ENCODE results near the gene STON1.
A peak's percentile ranks its signal among the peaks of the same experiment; 100 is the strongest.
"Not testable (repeated sequence)": the region's sequence is repeated elsewhere in the genome, so short reads cannot be mapped to it uniquely, and the experiment has no call there.

Gene STON1

GRCh38 chr2:48508461-48509124 is 21.4 kb upstream of the STON1 start:
- peak; percentile 50 for DNase-seq (ENCODE audit: low read depth, low spot score)
- H3K27ac ChIP-seq (ENCODE audit: low read length) = no peak overlapping the region
- H3K4me3 ChIP-seq (ENCODE audit: low read length) = no peak overlapping the region

GRCh38 chr2:48510329-48510728 is 19.6 kb upstream of the STON1 start:
- no peaks in the 10 kb centered on the region for H3K36me3 ChIP-seq (ENCODE audit: control insufficient read depth, insufficient read depth, low read length)
- H3K4me1 ChIP-seq (ENCODE audit: control insufficient read depth, insufficient read depth, low read length) = no peaks in the 10 kb centered on the region
- H3K27ac ChIP-seq (ENCODE audit: low read length) = no peak overlapping the region
- no peaks in the 10 kb centered on the region for H3K9me3 ChIP-seq (ENCODE audit: control insufficient read depth, insufficient read depth, low read length)
- no CpG with 5 or more reads among the region's 3 CpGs for WGBS (ENCODE audit: insufficient coverage, insufficient read length)
- H3K4me3 ChIP-seq (ENCODE audit: low read length) = no peak overlapping the region
- DNase-seq (ENCODE audit: low read depth, low spot score) = no peak
- no peaks in the 10 kb centered on the region for H3K27me3 ChIP-seq (ENCODE audit: control insufficient read depth, insufficient read depth, low read length)

More at GRCh38 chr2:48508461-48509124, 21.4 kb upstream of the STON1 start:
- WGBS (ENCODE audit: insufficient coverage, insufficient read length) = no CpG with 5 or more reads among the region's 5 CpGs
- H3K27me3 ChIP-seq (ENCODE audit: control insufficient read depth, insufficient read depth, low read length) = no peaks in the 10 kb centered on the region
- no peaks in the 10 kb centered on the region for H3K9me3 ChIP-seq (ENCODE audit: control insufficient read depth, insufficient read depth, low read length)
- no peaks in the 10 kb centered on the region for H3K4me1 ChIP-seq (ENCODE audit: control insufficient read depth, insufficient read depth, low read length)
- no peaks in the 10 kb centered on the region for H3K36me3 ChIP-seq (ENCODE audit: control insufficient read depth, insufficient read depth, low read length)

- Histone ChIP-seq H3K4me1 (ENCODE audit: control insufficient read depth, insufficient read depth, low read length) (no peaks in the 10 kb centered on the region), H3K27me3 (ENCODE audit: control insufficient read depth, insufficient read depth, low read length) (no peaks in the 10 kb centered on the region), H3K36me3 (ENCODE audit: control insufficient read depth, insufficient read depth, low read length) (no peaks in the 10 kb centered on the region), H3K27ac (ENCODE audit: low read length) (no peak overlapping the region), H3K9me3 (ENCODE audit: control insufficient read depth, insufficient read depth, low read length) (no peaks in the 10 kb centered on the region), H3K4me3 (ENCODE audit: low read length) (no peak overlapping the region)
- no peak for DNase-seq (ENCODE audit: low read depth, low spot score)
- no CpG with 5 or more reads among the region's 3 CpGs for WGBS (ENCODE audit: insufficient coverage, insufficient read length)
These were observed 18.0 kb upstream of the STON1 start for GRCh38 chr2:48511849-48512470.

- 100% methylated on average over 1 of the region's 4 CpGs for WGBS (ENCODE audit: insufficient coverage, insufficient read length)
- DNase-seq (ENCODE audit: low read depth, low spot score) = no peak
- Histone ChIP-seq H3K9me3 (ENCODE audit: control insufficient read depth, insufficient read depth, low read length) (no peaks in the 10 kb centered on the region), H3K27me3 (ENCODE audit: control insufficient read depth, insufficient read depth, low read length) (no peaks in the 10 kb centered on the region), H3K4me3 (ENCODE audit: low read length) (no peak overlapping the region), H3K4me1 (ENCODE audit: control insufficient read depth, insufficient read depth, low read length) (no peaks in the 10 kb centered on the region), H3K36me3 (ENCODE audit: control insufficient read depth, insufficient read depth, low read length) (no peaks in the 10 kb centered on the region), H3K27ac (ENCODE audit: low read length) (no peak overlapping the region)
These were observed 17.4 kb upstream of the STON1 start for GRCh38 chr2:48512571-48512970.

- DNase-seq (ENCODE audit: low read depth, low spot score) = no peak
- H3K9me3 ChIP-seq (ENCODE audit: control insufficient read depth, insufficient read depth, low read length) = no peaks in the 10 kb centered on the region
- no peak overlapping the region for H3K27ac ChIP-seq (ENCODE audit: low read length)
- no CpG with 5 or more reads among the region's 9 CpGs for WGBS (ENCODE audit: insufficient coverage, insufficient read length)
- no peaks in the 10 kb centered on the region for H3K36me3 ChIP-seq (ENCODE audit: control insufficient read depth, insufficient read depth, low read length)
- no peaks in the 10 kb centered on the region for H3K27me3 ChIP-seq (ENCODE audit: control insufficient read depth, insufficient read depth, low read length)
- no peaks in the 10 kb centered on the region for H3K4me1 ChIP-seq (ENCODE audit: control insufficient read depth, insufficient read depth, low read length)
- no peak overlapping the region for H3K4me3 ChIP-seq (ENCODE audit: low read length)
These were observed 15.5 kb upstream of the STON1 start for GRCh38 chr2:48514348-48515003.

GRCh38 chr2:48515513-48515985 is 14.4 kb upstream of the STON1 start:
- no peaks in the 10 kb centered on the region for H3K27me3 ChIP-seq (ENCODE audit: control insufficient read depth, insufficient read depth, low read length)
- no peak overlapping the region for H3K4me3 ChIP-seq (ENCODE audit: low read length)
- no peaks in the 10 kb centered on the region for H3K9me3 ChIP-seq (ENCODE audit: control insufficient read depth, insufficient read depth, low read length)
- H3K27ac ChIP-seq (ENCODE audit: low read length) = no peak overlapping the region
- H3K36me3 ChIP-seq (ENCODE audit: control insufficient read depth, insufficient read depth, low read length) = no peaks in the 10 kb centered on the region
- no peaks in the 10 kb centered on the region for H3K4me1 ChIP-seq (ENCODE audit: control insufficient read depth, insufficient read depth, low read length)
- no CpG with 5 or more reads among the region's 6 CpGs for WGBS (ENCODE audit: insufficient coverage, insufficient read length)
- DNase-seq (ENCODE audit: low read depth, low spot score) = no peak

GRCh38 chr2:48519593-48519992 is 10.4 kb upstream of the STON1 start:
- Histone ChIP-seq H3K36me3 (ENCODE audit: control insufficient read depth, insufficient read depth, low read length) (no peaks in the 10 kb centered on the region), H3K4me3 (ENCODE audit: low read length) (no peak overlapping the region), H3K27ac (ENCODE audit: low read length) (no peak overlapping the region), H3K27me3 (ENCODE audit: control insufficient read depth, insufficient read depth, low read length) (no peaks in the 10 kb centered on the region), H3K9me3 (ENCODE audit: control insufficient read depth, insufficient read depth, low read length) (no peaks in the 10 kb centered on the region), H3K4me1 (ENCODE audit: control insufficient read depth, insufficient read depth, low read length) (no peaks in the 10 kb centered on the region)
- no peak for DNase-seq (ENCODE audit: low read depth, low spot score)
- WGBS (ENCODE audit: insufficient coverage, insufficient read length) = no CpG with 5 or more reads among the region's 11 CpGs

- not testable (repeated sequence) for H3K27ac ChIP-seq (ENCODE audit: low read length); H3K4me1 ChIP-seq (ENCODE audit: control insufficient read depth, insufficient read depth, low read length); H3K4me3 ChIP-seq (ENCODE audit: low read length); H3K27me3 ChIP-seq (ENCODE audit: control insufficient read depth, insufficient read depth, low read length); H3K9me3 ChIP-seq (ENCODE audit: control insufficient read depth, insufficient read depth, low read length); DNase-seq (ENCODE audit: low read depth, low spot score); H3K36me3 ChIP-seq (ENCODE audit: control insufficient read depth, insufficient read depth, low read length)
- no CpG with 5 or more reads among the region's 3 CpGs for WGBS (ENCODE audit: insufficient coverage, insufficient read length)
These were observed 5.2 kb upstream of the STON1 start for GRCh38 chr2:48524756-48525155.

- Histone ChIP-seq H3K4me3 (ENCODE audit: low read length) (no peak overlapping the region), H3K9me3 (ENCODE audit: control insufficient read depth, insufficient read depth, low read length) (no peaks in the 10 kb centered on the region), H3K4me1 (ENCODE audit: control insufficient read depth, insufficient read depth, low read length) (peaks cover 2% of the 10 kb centered on the region; the same call in 1 of the 2 replicates), H3K27ac (ENCODE audit: low read length) (no peak overlapping the region), H3K27me3 (ENCODE audit: control insufficient read depth, insufficient read depth, low read length) (no peaks in the 10 kb centered on the region), H3K36me3 (ENCODE audit: control insufficient read depth, insufficient read depth, low read length) (no peaks in the 10 kb centered on the region)
- WGBS (ENCODE audit: insufficient coverage, insufficient read length) = no CpG with 5 or more reads among the region's 11 CpGs
- DNase-seq (ENCODE audit: low read depth, low spot score) = no peak
These were observed 4.5 kb upstream of the STON1 start for GRCh38 chr2:48525269-48525943.

GRCh38 chr2:48527226-48527885 is 2.6 kb upstream of the STON1 start:
- no peaks in the 10 kb centered on the region for H3K9me3 ChIP-seq (ENCODE audit: control insufficient read depth, insufficient read depth, low read length)
- no peaks in the 10 kb centered on the region for H3K36me3 ChIP-seq (ENCODE audit: control insufficient read depth, insufficient read depth, low read length)
- H3K4me3 ChIP-seq (ENCODE audit: low read length) = no peak overlapping the region
- peaks cover 2% of the 10 kb centered on the region; the same call in 1 of the 2 replicates for H3K4me1 ChIP-seq (ENCODE audit: control insufficient read depth, insufficient read depth, low read length)
- no peak overlapping the region for H3K27ac ChIP-seq (ENCODE audit: low read length)
- WGBS (ENCODE audit: insufficient coverage, insufficient read length) = no CpG with 5 or more reads among the region's 2 CpGs
- no peak for DNase-seq (ENCODE audit: low read depth, low spot score)
- no peaks in the 10 kb centered on the region for H3K27me3 ChIP-seq (ENCODE audit: control insufficient read depth, insufficient read depth, low read length)

All from iPS DF 6.9 (cell line).